ENCODE data around the gene RRBP1. TPM values are rescaled to one million over a fixed set of nuclear protein-coding genes. Genes with fewer than 3 reads are reported as not detected.

Gene RRBP1
- total RNA-seq, 1 experiment from 2014 or later: 45.3 TPM

GRCh38 chr20:17616480-17617211 is 65.4 kb downstream of the RRBP1 start:
- Mint-ChIP-seq H3K27me3 (ENCODE audit: unreplicated experiment) (no peaks in the 10 kb centered on the region), H3K4me1 (ENCODE audit: low read depth, unreplicated experiment) (no peaks in the 10 kb centered on the region), H3K36me3 (ENCODE audit: insufficient read depth, unreplicated experiment) (peaks cover 27% of the 10 kb centered on the region), H3K27ac (ENCODE audit: unreplicated experiment) (no peak overlapping the region), H3K4me3 (ENCODE audit: low read depth, unreplicated experiment) (no peak overlapping the region), H3K9me3 (ENCODE audit: low read depth, unreplicated experiment) (no peaks in the 10 kb centered on the region)
- DNase-seq: no peak
- intact Hi-C loops (cut with micrococcal nuclease; ENCODE audit: unreplicated experiment): loop anchor here (10.0 kb wide), 1 partner anchor 112 kb away; no protein-coding TSS in a partner anchor
- no peak for TF ChIP-seq CTCF (IDR thresholded peaks at IDR 0.05; ENCODE audit: unreplicated experiment)
- CTCF ChIA-PET: no interaction called here
- BruUV-seq (replicated peaks): no TSS peak

GRCh38 chr20:17615645-17616479 is 66.2 kb downstream of the RRBP1 start:
- CTCF ChIA-PET: no interaction called here
- H3K27me3 Mint-ChIP-seq (ENCODE audit: unreplicated experiment): no peaks in the 10 kb centered on the region
- H3K4me1 Mint-ChIP-seq (ENCODE audit: low read depth, unreplicated experiment): no peaks in the 10 kb centered on the region

GRCh38 chr20:17614812-17615644 is 67.0 kb downstream of the RRBP1 start:
- CTCF ChIA-PET: interaction anchor here (0.7 kb wide), 1 partner anchor 280 kb away, joined by 3 read pairs; no protein-coding TSS in a partner anchor

More at GRCh38 chr20:17615645-17616479, 66.2 kb downstream of the RRBP1 start:
- no peak overlapping the region for H3K4me3 Mint-ChIP-seq (ENCODE audit: low read depth, unreplicated experiment)
- TF ChIP-seq CTCF (IDR thresholded peaks at IDR 0.05; ENCODE audit: unreplicated experiment): no peak
- H3K9me3 Mint-ChIP-seq (ENCODE audit: low read depth, unreplicated experiment): no peaks in the 10 kb centered on the region
- no TSS peak for BruUV-seq (replicated peaks)
- H3K36me3 Mint-ChIP-seq (ENCODE audit: insufficient read depth, unreplicated experiment): peaks cover 27% of the 10 kb centered on the region
- intact Hi-C loops (cut with micrococcal nuclease; ENCODE audit: unreplicated experiment): loop anchor here (10.0 kb wide), 1 partner anchor 111 kb away; no protein-coding TSS in a partner anchor
- DNase-seq: no peak
- H3K27ac Mint-ChIP-seq (ENCODE audit: unreplicated experiment): no peak overlapping the region

More at GRCh38 chr20:17614812-17615644, 67.0 kb downstream of the RRBP1 start:
- H3K36me3 Mint-ChIP-seq (ENCODE audit: insufficient read depth, unreplicated experiment): peaks cover 24% of the 10 kb centered on the region
- no TSS peak for BruUV-seq (replicated peaks)
- H3K27ac Mint-ChIP-seq (ENCODE audit: unreplicated experiment): no peak overlapping the region
- no peaks in the 10 kb centered on the region for H3K4me1 Mint-ChIP-seq (ENCODE audit: low read depth, unreplicated experiment)
- intact Hi-C loops (cut with micrococcal nuclease; ENCODE audit: unreplicated experiment): loop anchor here (10.0 kb wide), 1 partner anchor 110 kb away; no protein-coding TSS in a partner anchor
- DNase-seq: no peak
- no peak overlapping the region for H3K4me3 Mint-ChIP-seq (ENCODE audit: low read depth, unreplicated experiment)
- no peak for TF ChIP-seq CTCF (IDR thresholded peaks at IDR 0.05; ENCODE audit: unreplicated experiment)
- no peaks in the 10 kb centered on the region for H3K9me3 Mint-ChIP-seq (ENCODE audit: low read depth, unreplicated experiment)
- no peaks in the 10 kb centered on the region for H3K27me3 Mint-ChIP-seq (ENCODE audit: unreplicated experiment)

All from Calu3 (cell line).